Stimulated activated CD8-positive, alpha-beta memory T cell treated with anti-CD3 and anti-CD28 coated beads, Interleukin-15, amount 100 ng/mL, for 48 hours (primary cell): ENCODE results near the gene GSTP1.
A peak's percentile ranks its signal among the peaks of the same experiment; 100 is the strongest.
"Not testable (repeated sequence)": the region's sequence is repeated elsewhere in the genome, so short reads cannot be mapped to it uniquely, and the experiment has no call there.

ENCODE experiments used
- DNase-seq, 2 donors: peaks; one replicate each; pipeline ENCODE4 v3.0.0-alpha.2; 2020; ENCODE audit warnings: low read depth in 2 of 2

GSTP1 gene

GRCh38 chr11:67597458-67597857 is 13.8 kb downstream of the GSTP1 start:
- DNase-seq, result not testable (repeated sequence)

- DNase-seq, result not testable (repeated sequence)
Measured at GRCh38 chr11:67597963-67598362, 14.4 kb downstream of the GSTP1 start.

- no peak for DNase-seq
Measured at GRCh38 chr11:67599149-67599548, 15.5 kb downstream of the GSTP1 start.

GRCh38 chr11:67600324-67601029 is 16.9 kb downstream of the GSTP1 start:
- DNase-seq, result no peak

GRCh38 chr11:67601098-67601497 is 17.5 kb downstream of the GSTP1 start:
- DNase-seq, result no peak

- DNase-seq, result not testable (repeated sequence)
Measured at GRCh38 chr11:67604119-67604518, 20.5 kb downstream of the GSTP1 start.

- no peak for DNase-seq
Measured at GRCh38 chr11:67604815-67605214, 21.2 kb downstream of the GSTP1 start.

- no peak for DNase-seq
Measured at GRCh38 chr11:67605231-67606011, 21.8 kb downstream of the GSTP1 start.

- no peak for DNase-seq
Measured at GRCh38 chr11:67606093-67606491, 22.5 kb downstream of the GSTP1 start.

- DNase-seq, result peak; percentile 95
Measured at GRCh38 chr11:67606492-67607295, 23.1 kb downstream of the GSTP1 start, which contains the start of gene NDUFV1. Gene NDUFV1, plus strand, starts transcription at chr11:67606936. Its CDS starts 69 bp downstream, at chr11:67607005.

- DNase-seq, result no peak
Measured at GRCh38 chr11:67607507-67607906, 23.9 kb downstream of the GSTP1 start.

GRCh38 chr11:67608486-67608885 is 24.9 kb downstream of the GSTP1 start:
- DNase-seq, result no peak

GRCh38 chr11:67609316-67609715 is 25.7 kb downstream of the GSTP1 start:
- no peak for DNase-seq

GRCh38 chr11:67610302-67610868 is 26.8 kb downstream of the GSTP1 start:
- DNase-seq, result no peak

- no peak for DNase-seq
Measured at GRCh38 chr11:67611165-67611564, 27.6 kb downstream of the GSTP1 start.

GRCh38 chr11:67611704-67612587 is 28.3 kb downstream of the GSTP1 start:
- DNase-seq, result no peak

- no peak for DNase-seq
Measured at GRCh38 chr11:67612751-67613150, 29.1 kb downstream of the GSTP1 start.

- DNase-seq, result no peak
Measured at GRCh38 chr11:67613313-67613959, 29.8 kb downstream of the GSTP1 start.

- peak; percentile 77 to 79 for DNase-seq
Measured at GRCh38 chr11:67613960-67614715, 30.5 kb downstream of the GSTP1 start.
